Activated CD8-positive, alpha-beta T cell treated with anti-CD3 and anti-CD28 coated beads, Interleukin-2, amount 10 ng/mL, durations not matched to agents 7 days and 5 days (primary cell): ENCODE measurements around the gene RXRA. TPM values are rescaled to one million over a fixed set of nuclear protein-coding genes. Genes with fewer than 3 reads are reported as not detected.

Source experiments
- ATAC-seq: fragments of 150-1000 bp; cut with Tn5 transposase; one replicate; pipeline ENCODE4 v1.10.0; 2021; ENCODE audit warnings: moderate library complexity
- CTCF ChIA-PET: fragments of 350-600 bp; sonication (Branson Sonifier 250); formaldehyde crosslinking; loops from one replicate; lab custom pipeline; 2021; ENCODE audit warnings: antibody characterized with exemption; lab: Charles Lee
- POLR2A ChIA-PET: fragments of 350-600 bp; sonication (Branson Sonifier 250); formaldehyde crosslinking; loops from one replicate; lab custom pipeline; 2021; ENCODE audit warnings: antibody characterized with exemption; lab: Charles Lee
- DNase-seq: peaks from one replicate; pipeline ENCODE4 v3.0.0-alpha.2; 2020
- H3K27ac Mint-ChIP-seq: one replicate; pipeline ENCODE4 v1.8.0; 2021; ENCODE audit warnings: mild to moderate bottlenecking, mixed read lengths
- H3K27me3 Mint-ChIP-seq: one replicate; pipeline ENCODE4 v1.8.0; 2021; ENCODE audit warnings: low read depth, mixed read lengths
- H3K36me3 Mint-ChIP-seq: one replicate; pipeline ENCODE4 v1.8.0; 2021; ENCODE audit warnings: low read depth, mixed read lengths
- H3K4me1 Mint-ChIP-seq: one replicate; pipeline ENCODE4 v1.8.0; 2021; ENCODE audit warnings: low read depth, mixed read lengths
- H3K4me3 Mint-ChIP-seq: one replicate; pipeline ENCODE4 v1.8.0; 2021; ENCODE audit warnings: mild to moderate bottlenecking, mixed read lengths
- H3K9me3 Mint-ChIP-seq: one replicate; pipeline ENCODE4 v1.8.0; 2022; ENCODE audit warnings: mixed read lengths; ENCODE audit not compliant: insufficient read depth
- total RNA-seq, 2 experiments: library from RNA; stranded (reverse); gene quantifications; one replicate each; pipeline ENCODE4 v1.2.3, GENCODE V29; 2021

Gene RXRA
- total RNA-seq, 2 experiments from 2014 or later, result 3.8 to 4.2 TPM

DNA sequence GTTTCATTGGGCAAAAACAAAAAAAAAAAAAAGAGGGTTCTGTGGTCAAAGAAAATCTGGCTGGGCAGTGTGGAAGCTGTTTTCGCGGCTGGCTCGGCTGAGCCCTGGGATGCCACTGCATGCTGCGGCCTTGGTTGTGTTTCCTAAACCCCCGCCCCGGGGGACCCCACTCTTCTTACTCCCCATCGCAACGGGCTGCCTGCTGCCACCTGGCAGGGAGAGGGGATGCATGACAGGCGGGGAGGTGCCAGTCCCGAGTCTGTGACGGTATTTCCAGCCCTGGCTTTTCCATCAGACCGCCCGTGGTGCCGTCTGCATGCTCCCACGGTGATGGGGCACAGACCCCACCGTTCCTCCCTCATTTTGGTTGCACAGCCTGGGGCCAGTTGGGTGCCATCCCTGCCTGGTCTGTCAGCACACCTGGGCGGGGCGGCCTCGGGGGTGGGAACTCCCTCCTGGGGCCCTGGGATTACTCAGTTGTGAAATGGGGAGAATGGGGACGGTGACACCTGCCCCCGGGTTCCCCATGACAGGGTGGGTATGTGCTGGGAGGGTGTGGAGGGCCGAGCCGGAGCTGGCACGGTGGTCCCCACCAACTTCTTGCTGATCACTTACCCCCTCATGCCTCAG lies 101.0 kb downstream of the RXRA start:
- Mint-ChIP-seq H3K4me1 (no peaks in the 10 kb centered on the region), H3K9me3 (no peaks in the 10 kb centered on the region), H3K27ac (no peak overlapping the region), H3K27me3 (no peaks in the 10 kb centered on the region), H3K4me3 (no peak overlapping the region), H3K36me3 (no peaks in the 10 kb centered on the region)
- ChIA-PET CTCF (no interaction called here), POLR2A (no interaction called here)
- ATAC-seq, result no peak
- DNase-seq, result no peak

DNA sequence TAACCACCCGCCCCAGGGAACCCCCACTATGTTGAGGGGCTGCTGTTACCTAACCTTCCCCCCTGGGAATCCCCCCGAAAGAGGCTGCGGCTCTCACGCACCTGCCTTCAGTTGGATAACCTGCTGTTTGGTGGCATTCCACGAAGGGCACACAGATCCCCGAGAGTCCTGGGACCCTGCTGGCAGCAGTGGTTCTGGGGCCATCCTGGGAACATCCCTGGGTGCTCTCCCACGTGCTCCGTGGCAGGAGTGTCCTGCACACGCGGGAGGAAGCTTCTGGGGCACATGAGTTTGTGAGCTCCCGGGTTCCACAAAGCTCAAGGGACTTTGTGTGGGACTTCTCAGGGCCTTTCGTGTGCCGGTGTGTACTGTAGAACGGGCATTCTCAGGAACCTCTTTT lies 102.3 kb downstream of the RXRA start:
- Mint-ChIP-seq H3K4me1 (no peaks in the 10 kb centered on the region), H3K27ac (no peak overlapping the region), H3K9me3 (no peaks in the 10 kb centered on the region), H3K4me3 (no peak overlapping the region), H3K27me3 (no peaks in the 10 kb centered on the region), H3K36me3 (no peaks in the 10 kb centered on the region)
- DNase-seq (no peak), ATAC-seq (no peak)
- CTCF ChIA-PET, result interaction anchor here (1.4 kb wide), 1 partner anchor 14 kb away, joined by 3 read pairs; no protein-coding TSS in a partner anchor
- POLR2A ChIA-PET, result no interaction called here

DNA sequence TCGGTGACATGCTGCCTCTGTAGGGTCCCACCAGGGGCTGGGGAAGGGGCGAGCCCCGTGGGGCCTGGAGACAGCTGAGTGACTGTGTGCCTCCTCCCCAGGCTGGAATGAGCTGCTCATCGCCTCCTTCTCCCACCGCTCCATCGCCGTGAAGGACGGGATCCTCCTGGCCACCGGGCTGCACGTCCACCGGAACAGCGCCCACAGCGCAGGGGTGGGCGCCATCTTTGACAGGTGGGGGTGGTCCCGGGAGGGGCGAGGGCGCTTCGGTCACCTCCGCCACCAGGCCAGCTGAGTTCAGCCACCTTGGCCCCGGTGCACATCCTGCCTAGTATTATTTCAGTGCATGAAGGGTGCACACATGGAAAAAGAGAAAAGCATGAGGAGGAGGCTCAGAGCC lies 102.8 kb downstream of the RXRA start:
- no peaks in the 10 kb centered on the region for H3K27me3 Mint-ChIP-seq
- H3K36me3 Mint-ChIP-seq, result no peaks in the 10 kb centered on the region
- H3K4me3 Mint-ChIP-seq, result no peak overlapping the region

DNA sequence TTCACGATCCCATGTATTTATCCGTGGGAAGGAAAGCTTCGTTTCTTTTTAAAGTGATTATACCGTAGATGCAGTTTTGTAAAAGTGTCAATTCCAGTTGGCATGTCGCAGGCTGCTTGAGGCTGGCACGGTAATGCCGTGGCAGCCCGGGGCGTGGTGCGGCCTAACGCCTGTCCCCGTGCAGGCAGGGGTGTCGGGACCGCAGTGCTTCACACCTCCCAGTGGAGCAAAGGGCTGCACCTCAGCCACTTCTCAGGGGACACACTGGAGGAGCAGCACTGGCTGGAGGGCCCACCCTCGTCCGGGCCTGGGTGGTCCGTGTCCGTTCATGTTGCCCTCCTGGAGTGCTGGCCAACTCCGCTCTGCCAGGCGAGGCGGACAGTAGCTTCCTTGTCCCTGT lies 103.2 kb downstream of the RXRA start:
- H3K9me3 Mint-ChIP-seq, result no peaks in the 10 kb centered on the region
- CTCF ChIA-PET, result interaction anchor here (1.4 kb wide), 1 partner anchor 13 kb away, joined by 3 read pairs; no protein-coding TSS in a partner anchor
- POLR2A ChIA-PET, result no interaction called here
- no peak overlapping the region for H3K27ac Mint-ChIP-seq
- H3K27me3 Mint-ChIP-seq, result no peaks in the 10 kb centered on the region
- no peaks in the 10 kb centered on the region for H3K36me3 Mint-ChIP-seq
- H3K4me1 Mint-ChIP-seq, result no peaks in the 10 kb centered on the region
- H3K4me3 Mint-ChIP-seq, result no peak overlapping the region
- no peak for DNase-seq
- no peak for ATAC-seq

More for the DNA sequence above, 102.8 kb downstream of the RXRA start:
- DNase-seq (no peak), ATAC-seq (no peak)
- POLR2A ChIA-PET, result no interaction called here
- no peaks in the 10 kb centered on the region for H3K4me1 Mint-ChIP-seq
- H3K27ac Mint-ChIP-seq, result no peak overlapping the region
- CTCF ChIA-PET, result interaction anchor here (1.4 kb wide), 1 partner anchor 14 kb away, joined by 3 read pairs; no protein-coding TSS in a partner anchor
- H3K9me3 Mint-ChIP-seq, result no peaks in the 10 kb centered on the region

DNA sequence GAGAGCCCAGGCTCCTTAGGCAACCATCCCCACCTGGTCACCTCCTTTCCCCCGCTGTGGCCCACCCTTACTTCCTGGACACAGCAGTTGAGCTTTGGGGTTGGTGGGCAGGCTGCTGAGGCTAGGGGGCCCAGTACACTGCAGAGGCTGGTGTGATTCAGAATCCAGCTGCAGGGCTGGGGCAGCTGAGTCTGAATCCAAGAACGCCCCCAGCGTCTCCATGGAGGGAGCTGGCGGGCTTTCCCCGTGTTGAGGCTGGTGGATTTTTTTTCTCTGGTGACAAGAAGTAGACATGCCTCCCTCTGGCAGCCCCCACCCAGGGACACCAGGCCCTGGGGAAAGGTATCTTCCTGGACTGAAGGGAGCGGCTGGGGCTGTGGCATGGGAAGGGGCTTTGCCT lies 104.8 kb downstream of the RXRA start:
- POLR2A ChIA-PET, result no interaction called here
- H3K4me1 Mint-ChIP-seq, result no peaks in the 10 kb centered on the region
- DNase-seq (no peak), ATAC-seq (no peak)
- H3K27me3 Mint-ChIP-seq, result no peaks in the 10 kb centered on the region
- no peak overlapping the region for H3K27ac Mint-ChIP-seq
- H3K36me3 Mint-ChIP-seq, result no peaks in the 10 kb centered on the region
- no peak overlapping the region for H3K4me3 Mint-ChIP-seq
- CTCF ChIA-PET, result no interaction called here
- H3K9me3 Mint-ChIP-seq, result no peaks in the 10 kb centered on the region

DNA sequence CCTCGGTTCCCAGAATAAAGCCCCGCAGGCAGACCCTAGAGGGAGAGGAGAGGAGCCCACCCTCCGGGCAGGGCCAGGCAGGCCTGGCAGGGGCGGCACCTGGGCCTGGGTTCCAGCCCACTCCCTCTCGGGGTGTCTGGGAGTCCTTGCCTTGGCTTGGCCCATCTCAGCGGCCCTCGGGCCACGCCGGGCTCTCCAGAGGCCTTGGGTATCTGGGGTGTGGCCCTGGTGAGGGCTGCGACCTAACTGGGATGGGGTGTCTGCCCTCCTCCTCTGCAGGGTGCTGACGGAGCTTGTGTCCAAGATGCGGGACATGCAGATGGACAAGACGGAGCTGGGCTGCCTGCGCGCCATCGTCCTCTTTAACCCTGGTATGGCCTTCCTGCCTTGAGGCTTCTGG lies 105.4 kb downstream of the RXRA start:
- H3K4me1 Mint-ChIP-seq, result no peaks in the 10 kb centered on the region
- H3K9me3 Mint-ChIP-seq, result no peaks in the 10 kb centered on the region
- DNase-seq, result no peak
- no peak overlapping the region for H3K4me3 Mint-ChIP-seq
- POLR2A ChIA-PET, result no interaction called here
- no peaks in the 10 kb centered on the region for H3K36me3 Mint-ChIP-seq
- CTCF ChIA-PET, result no interaction called here
- H3K27me3 Mint-ChIP-seq, result no peaks in the 10 kb centered on the region
- H3K27ac Mint-ChIP-seq, result no peak overlapping the region
- no peak for ATAC-seq

DNA sequence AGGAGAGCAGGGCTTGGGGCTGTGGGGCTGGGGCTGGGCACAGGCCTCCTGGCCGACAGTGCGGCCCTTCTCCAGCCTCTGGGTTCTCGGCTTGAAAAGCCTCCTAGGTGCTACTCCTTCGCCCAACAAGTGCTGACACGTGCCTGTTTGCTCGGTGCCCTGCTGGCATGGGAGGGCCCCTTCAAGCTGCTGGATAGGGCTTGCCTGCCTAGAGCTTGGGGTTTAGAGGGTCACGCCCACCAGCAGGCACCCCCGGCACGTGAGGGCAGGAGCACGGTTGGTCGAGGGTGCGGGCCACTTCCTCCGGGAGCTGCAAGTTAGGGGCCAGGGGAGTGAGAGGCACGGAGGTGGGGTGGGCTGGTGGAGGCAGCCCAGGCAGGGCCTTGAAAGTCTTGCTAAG lies 106.2 kb downstream of the RXRA start:
- no peaks in the 10 kb centered on the region for H3K36me3 Mint-ChIP-seq
- POLR2A ChIA-PET, result no interaction called here
- no peak for ATAC-seq

DNA sequence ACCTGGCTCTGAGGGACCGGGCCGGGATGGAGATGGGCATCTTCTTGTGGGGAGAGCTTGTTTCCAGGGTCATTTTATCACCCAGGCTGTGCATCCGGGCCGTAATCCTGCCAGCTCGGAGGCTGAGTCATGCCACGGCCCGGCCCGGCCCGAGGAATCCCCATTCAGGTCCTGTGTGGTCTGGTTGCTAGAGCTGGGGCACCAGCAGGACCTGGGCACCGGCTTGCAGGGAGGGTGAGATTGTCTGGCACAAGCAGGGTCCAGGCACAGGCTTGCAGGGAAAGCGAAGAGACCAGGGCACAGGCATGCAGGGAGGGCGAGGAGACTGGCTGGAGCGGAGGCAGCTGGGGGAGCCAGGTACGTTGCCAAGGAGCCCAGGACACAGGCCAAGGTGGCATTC lies 106.8 kb downstream of the RXRA start:
- no peaks in the 10 kb centered on the region for H3K36me3 Mint-ChIP-seq
- H3K27me3 Mint-ChIP-seq, result no peaks in the 10 kb centered on the region
- no peak overlapping the region for H3K27ac Mint-ChIP-seq
- no peak for DNase-seq
- CTCF ChIA-PET, result interaction anchor here (1.3 kb wide), 2 partner anchors 10 to 16 kb away, joined by 3 to 8 read pairs; no protein-coding TSS in a partner anchor
- H3K9me3 Mint-ChIP-seq, result no peaks in the 10 kb centered on the region
- POLR2A ChIA-PET, result no interaction called here
- no peak for ATAC-seq
- no peak overlapping the region for H3K4me3 Mint-ChIP-seq
- no peaks in the 10 kb centered on the region for H3K4me1 Mint-ChIP-seq

More for the DNA sequence above, 106.2 kb downstream of the RXRA start:
- no peak for DNase-seq
- Mint-ChIP-seq H3K9me3 (no peaks in the 10 kb centered on the region), H3K27ac (no peak overlapping the region), H3K4me1 (no peaks in the 10 kb centered on the region), H3K4me3 (no peak overlapping the region), H3K27me3 (no peaks in the 10 kb centered on the region)
- CTCF ChIA-PET, result interaction anchor here (1.3 kb wide), 1 partner anchor 10 kb away, joined by 8 read pairs; no protein-coding TSS in a partner anchor

DNA sequence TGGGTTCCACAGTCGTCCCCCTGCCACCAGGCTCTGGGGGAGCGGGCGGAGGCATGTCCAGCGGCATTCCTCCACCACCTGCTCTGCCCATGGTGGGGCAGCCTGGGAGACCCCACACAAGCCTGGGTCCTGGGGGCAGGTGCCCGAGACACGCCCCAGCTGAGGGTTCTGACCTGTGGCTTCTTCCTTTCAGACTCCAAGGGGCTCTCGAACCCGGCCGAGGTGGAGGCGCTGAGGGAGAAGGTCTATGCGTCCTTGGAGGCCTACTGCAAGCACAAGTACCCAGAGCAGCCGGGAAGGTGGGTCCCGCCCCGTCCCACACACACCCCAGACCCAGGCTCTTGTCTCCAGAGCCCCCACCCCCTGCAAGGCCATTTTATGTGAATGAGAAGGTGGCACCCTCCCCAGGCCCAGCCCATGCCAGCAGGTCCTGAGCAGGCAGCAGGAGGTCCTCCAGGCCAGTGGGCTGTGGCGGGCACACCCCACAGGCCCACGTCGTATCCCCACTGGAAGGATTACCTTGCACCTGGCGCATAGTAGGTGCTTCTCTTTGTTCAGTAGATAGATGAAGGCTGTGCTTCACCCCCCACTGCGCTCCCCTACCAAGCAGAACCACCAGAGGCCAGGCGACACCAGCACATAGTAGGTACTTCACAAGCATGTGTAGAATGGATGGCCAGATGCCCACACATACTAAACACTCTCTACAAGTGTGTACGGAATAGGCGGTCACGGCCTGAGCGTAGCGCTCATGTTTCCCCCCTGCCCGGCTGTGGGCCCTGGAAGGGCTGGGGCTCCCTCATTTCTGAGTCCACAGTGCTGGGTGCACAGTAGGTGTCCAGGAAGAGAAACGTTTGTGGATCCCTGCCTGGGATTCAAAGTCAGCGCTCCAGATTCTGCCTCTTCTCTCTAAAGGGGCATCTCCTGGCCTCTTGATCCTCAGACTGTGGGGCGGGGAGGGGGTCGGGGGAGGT lies 107.9 kb downstream of the RXRA start:
- POLR2A ChIA-PET, result no interaction called here
- H3K9me3 Mint-ChIP-seq, result no peaks in the 10 kb centered on the region

DNA sequence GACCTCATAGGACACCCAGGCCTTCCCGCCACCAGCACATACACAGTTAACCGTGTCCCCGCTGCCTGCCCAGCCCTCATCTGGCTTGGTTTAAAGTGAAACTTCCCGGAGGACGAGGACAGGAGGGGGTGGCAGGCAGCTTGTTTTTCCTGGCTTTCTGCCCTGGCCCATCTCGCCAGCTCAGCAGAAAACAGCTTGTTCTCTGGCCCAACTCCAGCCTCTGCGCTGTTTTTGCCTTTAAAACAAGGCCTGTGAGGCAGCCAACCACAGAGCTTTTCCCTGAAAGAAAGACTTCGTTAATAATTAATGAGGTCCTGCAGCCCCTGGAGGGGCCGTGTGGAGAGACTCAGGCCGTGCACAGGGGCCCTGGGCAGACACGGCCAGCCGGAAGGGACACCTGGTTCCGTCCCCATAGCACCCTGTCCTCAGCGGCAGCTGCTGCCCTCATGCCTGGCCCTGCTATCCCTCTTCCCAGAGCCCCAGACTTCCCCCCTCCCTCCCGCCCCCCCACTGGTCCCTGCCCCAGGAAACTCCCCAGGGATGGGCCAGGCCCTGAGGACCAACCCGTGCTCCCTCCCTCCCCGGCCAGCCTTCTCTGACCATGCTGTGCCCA lies 108.7 kb downstream of the RXRA start:
- H3K36me3 Mint-ChIP-seq, result no peaks in the 10 kb centered on the region
- H3K4me3 Mint-ChIP-seq, result no peak overlapping the region
- no peak overlapping the region for H3K27ac Mint-ChIP-seq
- DNase-seq (no peak), ATAC-seq (no peak)
- no peaks in the 10 kb centered on the region for H3K9me3 Mint-ChIP-seq
- POLR2A ChIA-PET, result no interaction called here
- no peaks in the 10 kb centered on the region for H3K27me3 Mint-ChIP-seq
- CTCF ChIA-PET, result no interaction called here
- no peaks in the 10 kb centered on the region for H3K4me1 Mint-ChIP-seq

More for the DNA sequence above, 107.9 kb downstream of the RXRA start:
- Mint-ChIP-seq H3K27me3 (no peaks in the 10 kb centered on the region), H3K4me1 (no peaks in the 10 kb centered on the region), H3K27ac (no peak overlapping the region), H3K36me3 (no peaks in the 10 kb centered on the region), H3K4me3 (no peak overlapping the region)
- CTCF ChIA-PET, result interaction anchor here (1.3 kb wide), 1 partner anchor 15 kb away, joined by 3 read pairs; no protein-coding TSS in a partner anchor
- no peak for ATAC-seq
- no peak for DNase-seq

DNA sequence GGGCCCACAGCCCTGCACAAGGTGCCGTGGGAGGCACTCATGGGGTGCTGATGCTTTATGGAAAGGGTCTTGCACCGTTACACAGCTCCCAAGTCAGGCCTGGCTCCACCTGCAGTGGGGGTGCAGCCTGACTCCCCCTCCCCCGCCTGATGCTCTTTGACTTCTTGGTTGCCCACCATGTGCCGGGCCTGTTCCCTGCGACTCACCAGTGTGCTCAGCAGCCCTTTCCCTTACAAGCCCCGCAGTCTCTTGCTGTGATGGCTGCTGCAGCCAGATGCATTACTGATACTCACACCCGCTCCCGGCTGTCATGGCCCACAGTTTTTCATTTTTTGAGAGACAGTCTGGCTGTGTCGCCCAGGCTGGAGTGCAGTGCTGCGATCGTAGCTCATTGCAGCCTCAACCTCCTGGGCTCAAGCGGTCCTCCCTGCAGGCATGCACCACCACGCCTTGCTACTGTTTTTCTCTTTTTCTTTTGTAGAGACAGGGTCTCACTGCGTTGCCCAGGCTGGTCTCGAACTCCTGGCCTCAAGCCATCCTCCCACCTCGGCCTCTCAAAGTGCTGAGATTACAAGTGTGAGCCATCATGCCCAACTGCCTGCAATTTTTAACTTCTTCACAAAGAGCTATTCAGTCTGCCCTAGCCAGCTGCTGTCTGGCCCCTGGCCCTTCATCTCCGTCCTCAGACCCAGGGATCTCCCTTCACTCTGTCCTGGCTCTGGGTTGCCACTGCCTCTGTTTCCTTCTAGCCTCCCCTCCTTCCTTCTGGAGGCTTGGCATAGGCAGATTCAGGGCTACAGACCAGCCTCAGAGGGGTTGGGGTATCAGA lies 109.5 kb downstream of the RXRA start:
- H3K9me3 Mint-ChIP-seq, result no peaks in the 10 kb centered on the region
- ChIA-PET CTCF (interaction anchor here (1.1 kb wide), 1 partner anchor 13 kb away, joined by 3 read pairs; no protein-coding TSS in a partner anchor), POLR2A (no interaction called here)
- peak overlapping the region; percentile 13 for H3K27ac Mint-ChIP-seq
- no peak overlapping the region for H3K4me3 Mint-ChIP-seq
- H3K4me1 Mint-ChIP-seq, result no peaks in the 10 kb centered on the region
- DNase-seq (no peak), ATAC-seq (no peak)
- no peaks in the 10 kb centered on the region for H3K36me3 Mint-ChIP-seq
- peaks cover 3% of the 10 kb centered on the region for H3K27me3 Mint-ChIP-seq
